WERI-Rb-1 (cell line): ENCODE results near the gene GPR63.
A peak's percentile ranks its signal among the peaks of the same experiment; 100 is the strongest.

Source experiments
- DNase-seq: peaks from one replicate; pipeline ENCODE4 v3.0.0-alpha.2; 2020
- H3K27ac ChIP-seq: fragments of 250-450 bp; sonication (Bioruptor Pico); 2 replicates; pipeline ENCODE4 v1.5.1; 2020; ENCODE audit warnings: mild to moderate bottlenecking, moderate library complexity
- H3K27me3 ChIP-seq: fragments of 250-450 bp; sonication (Bioruptor Pico); 2 replicates; pipeline ENCODE4 v1.5.1; 2021; ENCODE audit warnings: mild to moderate bottlenecking, low read depth, moderate library complexity; ENCODE audit not compliant: insufficient read depth, severe bottlenecking
- H3K36me3 ChIP-seq: fragments of 250-450 bp; sonication (Bioruptor Pico); 2 replicates; pipeline ENCODE4 v1.5.1; 2020; ENCODE audit warnings: mild to moderate bottlenecking, moderate library complexity
- H3K4me3 ChIP-seq: 2 replicates; pipeline ENCODE4 v1.5.1; 2011; ENCODE audit warnings: low read depth, mild to moderate bottlenecking, control low read depth, low read length
- H3K9me3 ChIP-seq: fragments of 250-450 bp; sonication (Bioruptor Pico); 2 replicates; pipeline ENCODE4 v1.5.1; 2021; ENCODE audit warnings: mild to moderate bottlenecking, moderate library complexity; ENCODE audit not compliant: severe bottlenecking
- CTCF ChIP-seq: IDR thresholded peaks from 2 replicates; pipeline ENCODE4 v1.5.1; 2011; ENCODE audit warnings: low read depth, mild to moderate bottlenecking, control low read depth, inconsistent platforms, low read length

GPR63 gene

GRCh38 chr6:96766769-96767168 lies 70.5 kb downstream of the GPR63 start:
- no peaks in the 10 kb centered on the region for H3K36me3 ChIP-seq
- no peaks in the 10 kb centered on the region for H3K27me3 ChIP-seq
- no peak for DNase-seq

GRCh38 chr6:96762599-96762998 lies 74.7 kb downstream of the GPR63 start:
- no peaks in the 10 kb centered on the region for H3K9me3 ChIP-seq
- H3K27ac ChIP-seq = no peak overlapping the region
- no peak for TF ChIP-seq CTCF
- H3K36me3 ChIP-seq = no peaks in the 10 kb centered on the region
- no peak for DNase-seq
- no peaks in the 10 kb centered on the region for H3K27me3 ChIP-seq
- H3K4me3 ChIP-seq = no peak overlapping the region

More at GRCh38 chr6:96766769-96767168, 70.5 kb downstream of the GPR63 start:
- H3K4me3 ChIP-seq = no peak overlapping the region
- no peak overlapping the region for H3K27ac ChIP-seq
- TF ChIP-seq CTCF = no peak
- no peaks in the 10 kb centered on the region for H3K9me3 ChIP-seq

GRCh38 chr6:96761794-96762193 lies 75.5 kb downstream of the GPR63 start:
- Histone ChIP-seq H3K27ac (no peak overlapping the region), H3K36me3 (no peaks in the 10 kb centered on the region), H3K27me3 (no peaks in the 10 kb centered on the region), H3K9me3 (no peaks in the 10 kb centered on the region), H3K4me3 (no peak overlapping the region)
- TF ChIP-seq CTCF = no peak
- no peak for DNase-seq

- Histone ChIP-seq H3K4me3 (no peak overlapping the region), H3K27me3 (no peaks in the 10 kb centered on the region), H3K9me3 (no peaks in the 10 kb centered on the region), H3K36me3 (no peaks in the 10 kb centered on the region), H3K27ac (no peak overlapping the region)
- TF ChIP-seq CTCF = peak; percentile 40; the same call in 1 of the 2 replicates
- peak; percentile 18 for DNase-seq
Observed at GRCh38 chr6:96760153-96760687, 77.1 kb downstream of the GPR63 start.

GRCh38 chr6:96755096-96755495 lies 82.2 kb downstream of the GPR63 start:
- no peak for TF ChIP-seq CTCF
- H3K27me3 ChIP-seq = no peaks in the 10 kb centered on the region
- H3K4me3 ChIP-seq = no peak overlapping the region
- no peak overlapping the region for H3K27ac ChIP-seq
- no peaks in the 10 kb centered on the region for H3K36me3 ChIP-seq
- DNase-seq = no peak
- H3K9me3 ChIP-seq = no peaks in the 10 kb centered on the region

- Histone ChIP-seq H3K4me3 (no peak overlapping the region), H3K27ac (no peak overlapping the region), H3K36me3 (no peaks in the 10 kb centered on the region), H3K27me3 (no peaks in the 10 kb centered on the region), H3K9me3 (no peaks in the 10 kb centered on the region)
- TF ChIP-seq CTCF = no peak
- DNase-seq = no peak
Observed at GRCh38 chr6:96749891-96750290, 87.4 kb downstream of the GPR63 start.
